ENCODE data around the gene CACNA1F. TPM values are rescaled to one million over a fixed set of nuclear protein-coding genes. Genes with fewer than 3 reads are reported as not detected.

CACNA1F gene
- total RNA-seq, 4 donors from 2014 or later: 0.21 to 0.40 (median 0.29) TPM; not detected in 1

GRCh38 chrX:49247916-49248811 lies 15.0 kb upstream of the CACNA1F start:
- Histone ChIP-seq H3K9me3 (no peaks in the 10 kb centered on the region), H3K27ac (no peak overlapping the region), H3K36me3 (peaks cover 42% of the 10 kb centered on the region), H3K4me3 (no peak overlapping the region), H3K27me3 (no peaks in the 10 kb centered on the region), H3K4me1 (no peaks in the 10 kb centered on the region)
- WGBS: 79% methylated on average over 7 of the region's 28 CpGs
- TF ChIP-seq POLR2A (IDR thresholded peaks at IDR 0.05): no peak
- no peak for TF ChIP-seq EP300 (IDR thresholded peaks at IDR 0.05)
- TF ChIP-seq CTCF (IDR thresholded peaks at IDR 0.05): no peak
- TF ChIP-seq POLR2AphosphoS5 (IDR thresholded peaks at IDR 0.05): no peak
- DNase-seq (ENCODE audit: low spot score in 2 of 2): no peak

DNA sequence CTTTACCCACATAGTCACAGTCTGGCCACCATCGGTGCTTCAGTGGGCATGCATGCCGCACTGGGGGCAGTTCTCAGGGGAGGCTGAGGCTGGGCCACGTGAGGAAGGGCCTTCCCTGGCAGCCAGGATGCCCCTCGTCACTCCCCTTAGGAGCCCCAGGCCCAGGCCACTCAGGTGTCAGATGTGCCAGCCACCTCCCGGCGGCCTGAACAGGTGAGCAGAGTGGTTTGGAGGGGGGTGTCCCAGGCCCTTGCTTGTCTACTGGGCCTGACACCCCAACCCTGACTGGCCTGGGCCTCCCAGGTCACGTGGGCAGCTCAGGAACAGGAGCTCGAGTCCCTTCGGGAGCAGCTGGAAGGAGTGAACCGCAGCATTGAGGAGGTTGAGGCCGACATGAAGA lies 14.2 kb upstream of the CACNA1F start:
- Histone ChIP-seq H3K27ac (no peak overlapping the region), H3K9me3 (no peaks in the 10 kb centered on the region), H3K4me3 (no peak overlapping the region), H3K4me1 (no peaks in the 10 kb centered on the region), H3K36me3 (peaks cover 50% of the 10 kb centered on the region), H3K27me3 (no peaks in the 10 kb centered on the region)
- DNase-seq (ENCODE audit: low spot score in 2 of 2): no peak
- TF ChIP-seq POLR2AphosphoS5 (IDR thresholded peaks at IDR 0.05): no peak
- no peak for TF ChIP-seq POLR2A (IDR thresholded peaks at IDR 0.05)
- TF ChIP-seq EP300 (IDR thresholded peaks at IDR 0.05): no peak
- no peak for TF ChIP-seq CTCF (IDR thresholded peaks at IDR 0.05)
- 83% methylated on average over 11 of the region's 11 CpGs for WGBS

DNA sequence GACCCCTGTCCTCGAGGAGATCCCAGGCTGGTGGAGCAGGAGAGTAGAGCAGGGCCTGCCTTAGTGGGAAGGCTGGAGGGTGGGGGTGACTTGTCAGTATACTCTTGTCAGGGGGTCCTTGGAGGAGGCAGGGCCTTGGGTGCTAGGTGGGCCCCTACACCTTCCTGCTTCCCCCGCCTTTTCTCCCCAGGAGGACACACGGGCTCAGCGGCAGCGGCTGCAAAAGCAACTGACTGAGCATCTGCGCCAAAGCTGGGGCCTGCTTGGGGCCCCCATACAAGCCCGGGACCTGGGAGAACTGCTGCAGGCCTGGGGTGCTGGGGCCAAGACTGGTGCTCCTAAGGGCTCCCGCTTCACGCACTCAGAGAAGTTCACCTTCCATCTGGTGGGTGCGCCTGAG lies 13.4 kb upstream of the CACNA1F start:
- WGBS: 88% methylated on average over 7 of the region's 10 CpGs
- Histone ChIP-seq H3K4me3 (no peak overlapping the region), H3K27me3 (no peaks in the 10 kb centered on the region), H3K36me3 (peaks cover 53% of the 10 kb centered on the region), H3K27ac (no peak overlapping the region), H3K4me1 (no peaks in the 10 kb centered on the region), H3K9me3 (no peaks in the 10 kb centered on the region)
- DNase-seq (ENCODE audit: low spot score in 2 of 2): no peak
- TF ChIP-seq POLR2A (IDR thresholded peaks at IDR 0.05) (no peak), CTCF (IDR thresholded peaks at IDR 0.05) (no peak), POLR2AphosphoS5 (IDR thresholded peaks at IDR 0.05) (no peak), EP300 (IDR thresholded peaks at IDR 0.05) (no peak)

GRCh38 chrX:49244207-49244606 lies 11.1 kb upstream of the CACNA1F start:
- Histone ChIP-seq H3K27ac (no peak overlapping the region), H3K4me1 (no peaks in the 10 kb centered on the region), H3K36me3 (peaks cover 46% of the 10 kb centered on the region), H3K9me3 (no peaks in the 10 kb centered on the region), H3K4me3 (no peak overlapping the region), H3K27me3 (no peaks in the 10 kb centered on the region)
- no peak for DNase-seq (ENCODE audit: low spot score in 2 of 2)
- 94% methylated on average over 2 of the region's 2 CpGs for WGBS
- TF ChIP-seq EP300 (IDR thresholded peaks at IDR 0.05): no peak
- no peak for TF ChIP-seq POLR2A (IDR thresholded peaks at IDR 0.05)
- TF ChIP-seq CTCF (IDR thresholded peaks at IDR 0.05): no peak
- TF ChIP-seq POLR2AphosphoS5 (IDR thresholded peaks at IDR 0.05): no peak

DNA sequence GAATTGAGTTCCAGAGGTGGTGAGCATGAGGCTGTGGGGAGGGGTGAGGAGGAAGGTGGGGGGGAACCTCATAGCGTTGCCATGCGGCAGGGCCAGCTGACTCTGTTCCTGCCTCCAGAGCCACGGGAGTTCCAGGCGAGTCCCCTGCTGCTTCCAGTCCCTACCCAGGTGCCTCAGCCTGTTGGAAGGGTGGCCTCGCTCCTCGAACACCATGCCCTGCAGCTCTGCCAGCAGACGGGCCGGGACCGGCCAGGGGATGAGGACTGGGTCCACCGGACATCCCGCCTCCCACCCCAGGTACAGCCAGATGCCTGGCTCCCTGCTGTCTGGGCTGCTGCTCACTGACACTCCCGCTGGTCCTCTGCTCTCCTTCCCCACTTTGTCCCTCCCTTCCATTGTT lies 10.0 kb upstream of the CACNA1F start:
- Histone ChIP-seq H3K36me3 (peaks cover 36% of the 10 kb centered on the region), H3K9me3 (no peaks in the 10 kb centered on the region), H3K4me3 (no peak overlapping the region), H3K27ac (no peak overlapping the region), H3K4me1 (no peaks in the 10 kb centered on the region), H3K27me3 (no peaks in the 10 kb centered on the region)
- TF ChIP-seq EP300 (IDR thresholded peaks at IDR 0.05): no peak
- TF ChIP-seq POLR2AphosphoS5 (IDR thresholded peaks at IDR 0.05): no peak
- no peak for TF ChIP-seq POLR2A (IDR thresholded peaks at IDR 0.05)
- no peak for TF ChIP-seq CTCF (IDR thresholded peaks at IDR 0.05)
- no peak for DNase-seq (ENCODE audit: low spot score in 2 of 2)
- WGBS: 92% methylated on average over 4 of the region's 12 CpGs

All from suprapubic skin (tissue), 4 donors.